ENCODE data around the gene DNAJC5. TPM values are rescaled to one million over a fixed set of nuclear protein-coding genes. Genes with fewer than 3 reads are reported as not detected.

DNAJC5 gene
- total and polyA plus RNA-seq, 2 donors from 2014 or later = 24.4 to 52.3 TPM

GRCh38 chr20:63942969-63943807 lies 48.3 kb downstream of the DNAJC5 start:
- intact Hi-C loops (cut with DNase I) = no loop called here
- Histone ChIP-seq H3K9me3 (ENCODE audit: control insufficient read depth in 2 of 3, insufficient read depth in 1 of 3, low read length in 3 of 3) (no peaks in the 10 kb centered on the region), H3K4me3 (ENCODE audit: low read length in 3 of 3) (no peak overlapping the region), H3K27me3 (ENCODE audit: control insufficient read depth, insufficient read depth, low read length) (no peaks in the 10 kb centered on the region), H3K9ac (ENCODE audit: low read length in 3 of 3) (no peak overlapping the region), H3K36me3 (ENCODE audit: control insufficient read depth in 2 of 3, insufficient read depth in 3 of 3, low read length in 3 of 3) (peaks cover 0 to 28% (median 7%) of the 10 kb centered on the region in 3 donors), H3K27ac (ENCODE audit: low read depth in 2 of 2, low read length in 2 of 2) (no peak overlapping the region), H3K4me1 (ENCODE audit: control insufficient read depth in 2 of 3, insufficient read depth in 2 of 3, low read depth in 1 of 3, low read length in 3 of 3) (peaks cover 0 to 3% (median 0%) of the 10 kb centered on the region in 3 donors)
- FAIRE-seq = no peak
- TF ChIP-seq, protein P1, sequence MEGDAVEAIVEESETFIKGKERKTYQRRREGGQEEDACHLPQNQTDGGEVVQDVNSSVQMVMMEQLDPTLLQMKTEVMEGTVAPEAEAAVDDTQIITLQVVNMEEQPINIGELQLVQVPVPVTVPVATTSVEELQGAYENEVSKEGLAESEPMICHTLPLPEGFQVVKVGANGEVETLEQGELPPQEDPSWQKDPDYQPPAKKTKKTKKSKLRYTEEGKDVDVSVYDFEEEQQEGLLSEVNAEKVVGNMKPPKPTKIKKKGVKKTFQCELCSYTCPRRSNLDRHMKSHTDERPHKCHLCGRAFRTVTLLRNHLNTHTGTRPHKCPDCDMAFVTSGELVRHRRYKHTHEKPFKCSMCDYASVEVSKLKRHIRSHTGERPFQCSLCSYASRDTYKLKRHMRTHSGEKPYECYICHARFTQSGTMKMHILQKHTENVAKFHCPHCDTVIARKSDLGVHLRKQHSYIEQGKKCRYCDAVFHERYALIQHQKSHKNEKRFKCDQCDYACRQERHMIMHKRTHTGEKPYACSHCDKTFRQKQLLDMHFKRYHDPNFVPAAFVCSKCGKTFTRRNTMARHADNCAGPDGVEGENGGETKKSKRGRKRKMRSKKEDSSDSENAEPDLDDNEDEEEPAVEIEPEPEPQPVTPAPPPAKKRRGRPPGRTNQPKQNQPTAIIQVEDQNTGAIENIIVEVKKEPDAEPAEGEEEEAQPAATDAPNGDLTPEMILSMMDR (IDR thresholded peaks at IDR 0.05; ENCODE audit: borderline replicate concordance, extremely low read depth, insufficient read depth) = no peak
- peak in 2 of 5 donors; percentile 41 to 76 for DNase-seq

DNA sequence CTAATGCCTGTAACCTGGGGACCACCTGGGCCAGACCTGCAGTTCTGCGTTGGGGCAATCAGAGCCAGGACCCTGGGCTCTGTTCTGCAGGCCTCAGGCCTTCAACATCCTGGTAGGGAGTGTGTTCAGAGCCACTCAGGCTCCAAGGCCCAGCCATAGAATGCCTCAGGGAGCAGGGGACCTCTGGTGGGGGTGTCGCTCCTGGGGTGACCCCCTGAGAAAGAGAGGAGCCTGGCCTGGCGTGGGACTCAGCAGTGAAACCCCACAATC lies 48.8 kb downstream of the DNAJC5 start:
- DNase-seq (no peak), FAIRE-seq (no peak)
- no peak overlapping the region for H3K27ac ChIP-seq (ENCODE audit: low read depth in 2 of 2, low read length in 2 of 2)
- TF ChIP-seq, protein P1 (IDR thresholded peaks at IDR 0.05; ENCODE audit: borderline replicate concordance, extremely low read depth, insufficient read depth) = no peak
- intact Hi-C loops (cut with DNase I) = no loop called here
- H3K4me1 ChIP-seq (ENCODE audit: control insufficient read depth in 2 of 3, insufficient read depth in 2 of 3, low read depth in 1 of 3, low read length in 3 of 3) = peaks cover 0 to 5% (median 2%) of the 10 kb centered on the region in 3 donors
- peaks cover 0 to 28% (median 7%) of the 10 kb centered on the region in 3 donors for H3K36me3 ChIP-seq (ENCODE audit: control insufficient read depth in 2 of 3, insufficient read depth in 3 of 3, low read length in 3 of 3)
- H3K27me3 ChIP-seq (ENCODE audit: control insufficient read depth, insufficient read depth, low read length) = no peaks in the 10 kb centered on the region
- no peaks in the 10 kb centered on the region for H3K9me3 ChIP-seq (ENCODE audit: control insufficient read depth in 2 of 3, insufficient read depth in 1 of 3, low read length in 3 of 3)
- H3K4me3 ChIP-seq (ENCODE audit: low read length in 3 of 3) = no peak overlapping the region
- H3K9ac ChIP-seq (ENCODE audit: low read length in 3 of 3) = no peak overlapping the region

DNA sequence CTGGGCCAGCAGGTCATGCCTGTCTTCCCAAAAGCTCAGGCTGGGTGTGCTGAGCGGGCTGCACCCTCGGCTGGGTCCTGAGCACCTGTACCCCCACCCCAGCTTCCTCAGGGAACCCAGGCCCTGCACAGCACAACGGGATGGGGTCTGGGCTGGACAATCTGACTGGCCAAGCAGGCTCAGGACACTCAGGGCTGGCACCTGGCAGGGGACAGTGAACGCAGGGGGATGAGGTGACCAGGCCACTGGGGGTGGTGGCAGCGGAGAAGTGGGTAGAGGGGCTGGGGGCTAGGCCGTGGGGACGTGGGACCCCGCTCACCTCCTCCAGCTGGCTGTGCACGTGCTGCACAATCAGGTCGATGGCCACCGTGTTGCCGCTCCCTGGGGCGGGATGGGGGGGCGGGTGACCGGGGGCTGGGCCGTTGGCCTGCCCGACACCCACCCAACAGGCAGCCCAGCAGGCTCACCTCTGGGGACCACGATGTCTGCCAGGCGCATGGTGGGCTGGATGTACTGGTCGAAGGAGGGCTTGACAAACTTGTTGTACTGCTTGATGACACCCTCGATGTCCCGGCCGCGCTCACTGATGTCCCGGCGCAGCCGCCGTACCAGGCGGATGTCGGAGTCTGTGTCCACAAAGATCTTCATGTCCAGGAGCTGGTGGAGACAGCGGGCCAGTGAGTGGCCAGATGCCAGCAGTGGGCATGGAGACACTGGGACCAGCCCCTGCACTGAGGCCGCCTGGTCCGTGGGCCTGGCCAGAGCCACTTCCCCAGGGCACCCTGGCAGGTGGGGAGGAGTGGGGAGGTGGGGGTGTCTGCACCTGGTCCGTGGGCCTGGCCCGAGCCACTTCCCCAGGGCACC lies 49.4 kb downstream of the DNAJC5 start:
- FAIRE-seq (no peak), DNase-seq (peak in 2 of 5 donors; percentile 43 to 76)
- H3K4me1 ChIP-seq (ENCODE audit: control insufficient read depth in 2 of 3, insufficient read depth in 2 of 3, low read depth in 1 of 3, low read length in 3 of 3) = peaks cover under 1 to 10% (median 4%) of the 10 kb centered on the region in 3 donors
- H3K4me3 ChIP-seq (ENCODE audit: low read length in 3 of 3) = no peak overlapping the region
- H3K36me3 ChIP-seq (ENCODE audit: control insufficient read depth in 2 of 3, insufficient read depth in 3 of 3, low read length in 3 of 3) = peaks cover 0 to 28% (median 7%) of the 10 kb centered on the region in 3 donors
- no peak overlapping the region for H3K9ac ChIP-seq (ENCODE audit: low read length in 3 of 3)
- TF ChIP-seq, protein P1 (IDR thresholded peaks at IDR 0.05; ENCODE audit: borderline replicate concordance, extremely low read depth, insufficient read depth) = no peak
- H3K27ac ChIP-seq (ENCODE audit: low read depth in 2 of 2, low read length in 2 of 2) = no peak overlapping the region
- intact Hi-C loops (cut with DNase I) = no loop called here
- no peaks in the 10 kb centered on the region for H3K9me3 ChIP-seq (ENCODE audit: control insufficient read depth in 2 of 3, insufficient read depth in 1 of 3, low read length in 3 of 3)
- H3K27me3 ChIP-seq (ENCODE audit: control insufficient read depth, insufficient read depth, low read length) = no peaks in the 10 kb centered on the region

All from kidney (tissue), 14 donors.